AG20443 (cell line): ENCODE results near the gene ARHGEF3.
"Not testable (repeated sequence)": the region's sequence is repeated elsewhere in the genome, so short reads cannot be mapped to it uniquely, and the experiment has no call there.

Experiments
- DNase-seq: peaks from one replicate; pipeline ENCODE4 v3.0.0; 2012; ENCODE audit warnings: low spot score, mixed read lengths

The ARHGEF3 gene

DNA sequence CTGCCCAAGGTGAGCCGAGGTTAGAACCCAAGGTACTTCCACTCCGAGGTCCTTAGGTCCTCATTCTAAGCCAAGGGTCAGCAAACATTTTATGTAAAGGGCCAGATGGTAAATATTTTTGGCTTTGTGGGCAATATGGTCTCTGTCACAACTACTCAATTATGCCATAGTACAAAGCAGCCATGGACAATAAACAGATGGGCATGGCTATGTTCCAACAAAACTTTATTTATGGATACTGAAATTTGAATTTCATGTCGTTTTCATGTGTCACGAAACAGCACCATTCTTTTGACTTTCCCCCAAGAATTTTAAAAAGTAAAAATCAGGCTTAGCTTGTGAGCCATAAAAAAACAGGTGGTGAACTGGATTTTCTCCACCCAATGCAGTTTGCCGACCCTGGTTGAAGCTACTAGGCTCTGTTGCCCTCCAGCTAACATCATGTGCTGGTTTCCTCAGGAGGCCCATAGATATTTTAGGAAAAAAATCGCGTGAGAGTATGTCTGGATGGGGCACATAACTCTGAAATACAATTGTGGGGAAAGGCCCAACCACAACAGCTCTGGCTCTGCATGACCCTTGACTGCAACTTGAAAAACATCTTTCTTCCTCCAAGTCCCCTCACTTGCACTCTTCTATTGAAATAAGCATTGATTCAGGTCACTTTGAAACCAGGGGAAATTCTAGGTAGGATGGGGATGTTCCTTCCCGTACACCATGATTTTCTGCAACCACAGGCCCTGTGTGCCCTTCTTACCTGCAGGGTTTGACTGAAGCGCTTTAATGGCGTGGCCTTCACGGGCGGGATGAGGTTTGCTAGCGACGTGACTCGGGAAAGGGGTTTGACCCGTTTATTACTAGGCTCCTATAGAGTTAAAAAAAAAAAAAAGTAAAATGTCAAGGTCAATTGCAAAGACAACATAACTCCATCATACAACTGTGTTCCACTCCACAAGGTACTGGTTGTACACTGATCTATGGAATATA lies 28.5 kb downstream of the ARHGEF3 start:
- peak; percentile 24 for DNase-seq

DNA sequence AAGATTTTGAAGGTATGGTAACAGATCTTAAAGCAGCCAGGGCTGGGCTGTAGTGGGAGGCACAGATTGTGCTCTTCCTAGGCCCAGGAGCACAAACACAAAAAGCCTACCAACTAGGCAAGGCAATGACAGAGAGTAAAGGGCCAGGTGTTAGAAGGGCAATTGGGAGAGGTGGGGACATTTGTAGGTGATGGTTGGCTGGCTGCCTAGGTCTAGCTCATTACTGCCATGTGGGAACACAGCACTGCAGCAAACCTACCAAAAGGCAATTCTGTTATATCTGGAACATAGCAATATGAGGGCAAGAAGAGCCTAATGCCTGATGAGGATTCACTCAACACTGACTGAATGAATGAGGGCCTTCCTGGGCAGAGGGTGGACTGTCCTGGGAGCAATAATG lies 30.4 kb downstream of the ARHGEF3 start:
- no peak for DNase-seq

DNA sequence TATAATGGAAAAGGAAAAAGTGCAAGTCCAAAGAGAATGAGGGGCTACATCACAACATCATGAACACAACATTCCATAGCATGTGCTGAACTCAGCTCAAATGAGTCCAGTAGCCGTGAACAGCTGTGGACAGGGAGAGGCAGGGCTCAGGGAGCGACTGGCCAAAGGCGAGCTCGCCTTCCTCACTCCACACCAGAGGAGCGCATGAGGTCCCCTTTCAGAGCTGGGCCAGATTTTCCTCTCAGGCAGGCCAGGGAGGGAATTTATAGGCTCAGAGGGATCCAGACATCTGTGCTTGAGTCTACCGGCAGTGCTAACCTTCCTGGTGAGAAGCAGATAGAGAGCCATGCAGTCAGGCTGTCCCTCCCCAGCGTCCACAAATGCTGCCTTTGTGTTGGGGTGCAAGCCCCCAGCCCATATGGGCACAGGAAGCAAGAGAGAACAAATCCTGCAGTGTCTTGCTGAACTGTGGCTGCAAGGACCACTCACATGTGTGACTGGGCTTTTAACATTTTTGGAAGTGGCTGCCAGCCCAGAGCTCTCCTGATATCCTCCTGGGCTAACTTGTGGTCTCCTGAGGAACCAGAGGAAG lies 32.5 kb downstream of the ARHGEF3 start:
- DNase-seq, result no peak

DNA sequence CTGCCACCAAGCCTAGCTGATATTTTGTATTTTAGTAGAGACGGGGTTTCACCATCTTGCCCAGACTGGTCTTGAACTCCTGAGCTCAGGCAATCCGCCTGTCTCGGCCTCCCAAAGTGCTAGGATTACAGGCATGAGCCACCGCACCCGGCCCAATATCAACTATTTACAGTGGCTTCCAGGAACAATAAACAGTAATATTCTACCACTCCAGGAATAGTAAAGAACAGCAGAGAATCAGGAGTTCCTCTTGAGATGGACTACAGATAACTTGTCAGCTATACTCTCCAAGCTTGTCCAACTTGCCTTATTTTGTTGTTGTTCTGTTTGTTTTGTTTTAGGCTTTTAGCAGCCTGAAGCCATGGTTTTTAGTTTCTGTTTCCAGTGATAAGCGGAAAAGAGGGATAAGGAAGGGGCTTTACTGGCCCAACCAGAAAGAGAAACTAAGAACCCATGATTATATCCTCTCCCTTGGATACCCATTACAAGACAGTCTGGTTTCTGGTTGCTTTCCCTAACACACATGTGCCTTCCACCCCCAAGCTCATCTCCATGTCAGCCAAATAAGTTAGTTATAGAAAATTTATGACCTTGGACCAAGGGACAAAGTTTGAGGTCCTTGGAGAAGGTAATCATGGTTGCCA lies 36.7 kb downstream of the ARHGEF3 start:
- DNase-seq, result no peak

- no peak for DNase-seq
These were observed 37.6 kb downstream of the ARHGEF3 start for GRCh38 chr3:56764184-56764583.

GRCh38 chr3:56763233-56763632 lies 38.5 kb downstream of the ARHGEF3 start:
- no peak for DNase-seq

DNA sequence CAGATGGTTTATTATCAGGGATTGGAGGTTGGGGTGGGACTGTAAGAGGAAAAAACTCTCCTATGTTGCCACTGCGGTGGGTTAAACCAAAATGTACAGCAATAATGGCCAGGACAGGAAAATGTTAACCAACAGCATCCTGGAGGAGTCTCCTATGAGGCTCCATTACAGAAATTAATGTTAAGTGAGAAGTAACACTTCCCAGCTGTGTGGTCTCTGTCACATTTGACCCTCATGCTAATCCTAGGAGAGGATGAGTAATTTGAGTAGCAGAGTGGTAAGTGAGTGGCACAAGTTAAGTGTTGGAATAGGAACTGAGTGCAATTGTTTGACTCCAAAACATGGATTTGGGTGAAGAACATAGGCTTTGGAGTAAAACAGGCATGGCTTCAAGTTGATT lies 39.0 kb downstream of the ARHGEF3 start:
- DNase-seq, result no peak

GRCh38 chr3:56761887-56762651 lies 39.7 kb downstream of the ARHGEF3 start:
- peak; percentile 34 for DNase-seq

- no peak for DNase-seq
These were observed 40.7 kb downstream of the ARHGEF3 start for GRCh38 chr3:56761023-56761422.

- no peak for DNase-seq
These were observed 42.2 kb downstream of the ARHGEF3 start for GRCh38 chr3:56759532-56759931.

- peak; percentile 82 for DNase-seq
These were observed 43.2 kb downstream of the ARHGEF3 start for GRCh38 chr3:56758539-56758981.

DNA sequence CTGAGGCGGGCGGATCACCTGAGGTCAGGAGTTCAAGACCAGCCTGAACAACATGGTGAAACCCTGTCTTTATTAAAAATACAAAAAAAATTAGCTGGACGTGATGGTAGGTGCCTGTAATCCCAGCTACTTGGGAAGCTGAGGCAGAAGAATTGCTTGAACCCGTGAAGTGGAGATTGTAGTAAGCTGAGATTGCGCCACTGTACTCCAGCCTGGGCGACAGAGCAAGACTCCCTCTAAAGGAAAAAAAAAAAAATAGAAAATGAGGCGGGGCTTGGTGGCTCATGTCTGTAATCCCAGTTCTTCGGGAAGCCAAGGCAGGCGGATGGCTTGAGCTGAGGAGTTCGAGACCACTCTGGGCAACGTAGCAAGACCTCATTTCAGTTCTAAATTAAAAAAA lies 43.7 kb downstream of the ARHGEF3 start:
- not testable (repeated sequence) for DNase-seq

DNA sequence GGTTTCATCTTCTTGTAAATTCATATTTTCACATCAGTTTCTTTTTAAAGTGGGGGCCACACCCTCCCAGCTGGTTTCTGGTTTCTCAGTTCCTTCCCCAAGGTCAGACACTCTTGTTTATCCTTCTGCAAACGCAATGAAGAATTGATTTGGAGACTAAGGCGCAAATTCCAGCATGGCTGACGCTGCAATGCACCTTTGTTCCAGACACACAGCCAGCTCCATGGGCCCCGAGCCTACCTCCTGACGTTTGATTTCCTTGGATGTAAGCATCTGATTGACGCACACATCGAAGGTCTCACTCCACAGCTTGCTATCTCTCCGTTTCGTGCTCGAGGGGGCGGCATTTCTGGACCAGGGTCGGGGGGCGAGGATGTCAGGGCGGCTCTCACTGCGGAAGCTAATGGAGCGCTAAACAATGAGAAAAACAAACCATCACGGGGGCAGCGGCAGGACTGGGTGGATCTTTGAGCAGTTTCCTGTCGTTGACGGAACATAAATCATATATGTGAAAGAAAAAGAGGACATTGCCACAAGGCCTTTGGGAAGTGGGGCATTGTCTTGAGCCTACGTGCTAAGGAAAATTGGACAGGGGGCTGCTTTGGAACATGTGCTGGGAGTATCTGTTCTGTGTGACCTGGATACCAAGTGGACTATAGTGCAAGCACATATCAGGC lies 46.9 kb downstream of the ARHGEF3 start:
- no peak for DNase-seq

DNA sequence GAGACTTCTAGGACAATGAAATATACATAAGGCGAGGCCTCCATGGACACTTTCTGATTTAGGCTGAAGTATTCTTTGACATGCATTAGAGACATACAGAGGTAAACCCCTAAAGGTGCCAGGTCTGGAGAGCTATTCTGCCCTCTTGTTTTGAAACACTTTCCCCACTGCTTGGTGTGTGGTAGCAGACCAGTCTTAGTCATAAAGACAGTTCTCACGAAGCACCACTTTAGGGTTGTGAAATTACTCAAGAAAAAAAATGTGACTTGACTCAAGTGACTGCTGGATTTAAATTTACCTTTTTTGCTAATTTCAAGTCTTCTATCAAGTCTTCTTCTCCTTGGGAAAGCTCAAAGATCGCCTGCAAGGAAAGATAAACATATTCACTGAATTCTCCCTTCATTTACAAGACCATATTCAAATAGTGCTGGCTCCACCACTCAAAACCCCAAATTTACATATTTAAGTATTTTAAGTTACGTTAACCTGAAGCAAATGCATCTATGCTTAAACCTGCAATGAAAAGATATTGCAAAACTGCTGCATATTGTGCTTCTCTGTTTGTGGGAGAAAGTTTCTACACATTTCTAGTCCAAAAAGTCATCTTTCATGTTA lies 48.4 kb downstream of the ARHGEF3 start:
- DNase-seq, result peak; percentile 57

GRCh38 chr3:56751056-56751707 lies 50.6 kb downstream of the ARHGEF3 start:
- DNase-seq, result no peak

GRCh38 chr3:56748663-56749231 lies 53.0 kb downstream of the ARHGEF3 start:
- no peak for DNase-seq

DNA sequence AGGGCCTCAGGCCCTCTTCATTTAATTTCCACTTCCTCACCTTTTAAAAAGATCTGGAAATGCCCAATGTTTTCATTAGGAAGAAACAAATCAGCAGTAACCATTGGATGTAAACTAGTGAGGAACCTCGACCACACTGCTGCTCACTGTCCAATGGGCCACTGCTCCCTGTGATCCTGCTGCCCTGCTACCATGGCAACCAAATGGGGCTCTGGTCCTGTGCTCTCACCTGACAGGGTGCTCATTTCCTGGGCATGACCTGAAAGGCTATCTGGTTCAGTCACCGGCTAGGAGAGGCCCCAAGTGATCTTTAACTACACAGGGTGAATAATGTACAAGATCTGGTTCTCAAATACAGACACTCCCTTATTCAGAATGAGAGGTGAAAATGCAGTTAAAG lies 54.6 kb downstream of the ARHGEF3 start:
- DNase-seq, result no peak

DNA sequence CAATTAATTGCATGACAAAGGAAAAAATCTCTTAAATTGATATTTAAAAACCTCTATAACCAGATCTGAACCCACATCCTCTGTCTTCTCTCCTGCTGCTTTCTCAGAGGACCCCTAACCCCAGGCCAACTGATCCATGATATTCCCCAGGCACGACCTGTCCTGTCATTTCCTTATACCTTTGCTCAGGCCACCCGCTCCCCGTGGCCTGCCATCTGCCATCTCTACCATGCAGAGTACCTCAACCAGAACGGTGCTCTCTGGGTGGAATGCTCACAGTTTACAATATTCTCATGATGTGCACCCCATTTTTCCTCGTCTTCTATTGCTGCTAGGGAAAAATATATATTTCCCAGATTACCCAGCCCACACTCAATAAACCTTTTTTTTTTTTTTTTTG lies 57.7 kb downstream of the ARHGEF3 start:
- no peak for DNase-seq

DNA sequence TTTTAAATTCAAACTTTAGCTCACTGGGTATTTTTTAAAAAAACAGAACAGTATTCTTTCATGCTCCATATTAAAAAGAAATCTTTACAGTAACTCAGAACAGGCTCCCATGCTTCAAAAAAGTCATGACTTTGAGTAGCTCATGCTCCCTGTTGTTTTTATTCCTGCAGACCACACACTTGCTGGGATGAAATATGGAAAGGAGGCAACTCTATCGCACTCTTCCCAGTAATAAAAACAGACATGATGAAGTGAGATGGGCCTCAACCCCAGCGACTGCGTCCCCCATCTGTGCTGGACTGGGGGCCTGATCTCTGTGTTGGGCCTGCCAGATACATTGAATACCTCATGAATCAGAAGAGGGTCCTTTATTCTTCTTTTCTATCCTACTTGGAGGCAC lies 58.9 kb downstream of the ARHGEF3 start:
- DNase-seq, result no peak

- no peak for DNase-seq
These were observed 62.7 kb downstream of the ARHGEF3 start for GRCh38 chr3:56739036-56739435.
